B cell (primary cell): ENCODE data around the gene TSPAN31. TPM values are rescaled to one million over a fixed set of nuclear protein-coding genes. Genes with fewer than 3 reads are reported as not detected.
A peak's percentile ranks its signal among the peaks of the same experiment; 100 is the strongest.

Experiments
- ATAC-seq: fragments of 200-7000 bp; cut with Tn5 transposase; one replicate; pipeline ENCODE4 v1.10.0; 2021; ENCODE audit warnings: low read depth, mild to moderate bottlenecking, moderate number of reproducible peaks, moderate library complexity
- CTCF ChIA-PET: fragments of 350-600 bp; sonication (Branson Sonifier 250); formaldehyde crosslinking; loops from one replicate; lab custom pipeline; 2021; ENCODE audit warnings: antibody characterized with exemption, inconsistent platforms; lab: Charles Lee
- POLR2A ChIA-PET: fragments of 350-600 bp; sonication (Branson Sonifier 250); formaldehyde crosslinking; loops from one replicate; lab custom pipeline; 2021; ENCODE audit warnings: antibody characterized with exemption; lab: Charles Lee
- DNase-seq: peaks from one replicate; pipeline ENCODE4 v3.0.0; 2013
- H2AFZ ChIP-seq: 2 replicates; pipeline ENCODE4 v1.6.1; 2012; ENCODE audit warnings: mild to moderate bottlenecking, low read depth, low read length; ENCODE audit not compliant: insufficient read depth, poor library complexity, severe bottlenecking
- H3K27ac ChIP-seq, 2 donors: 1 replicate in 1 of 2; 2 replicates in 1 of 2; pipeline ENCODE4 v1.5.1; 2012 to 2013; ENCODE audit warnings: low read length in 2 of 2, mild to moderate bottlenecking in 2 of 2, moderate library complexity in 1 of 2
- H3K27me3 ChIP-seq, 4 experiments: fragments of 200-600 bp in 1 of 4; sonication (generic) in 1 of 4; replicated peaks in 1 of 4; 1 replicate in 2 of 4; 2 replicates in 2 of 4; pipeline versions ENCODE4 v1.6.1 to v1.7.0; 2013 to 2016; ENCODE audit warnings: low read length in 3 of 4, mild to moderate bottlenecking in 2 of 4, mixed read lengths in 1 of 4, moderate library complexity in 1 of 4; ENCODE audit not compliant: insufficient read depth in 4 of 4, control insufficient read depth in 3 of 4; ENCODE audit errors: control extremely low read depth in 1 of 4
- H3K36me3 ChIP-seq, 2 experiments: replicated peaks in 1 of 2; 1 replicate in 1 of 2; 2 replicates in 1 of 2; pipeline versions ENCODE4 v1.6.1 to v1.7.1; 2013; ENCODE audit warnings: low read length in 1 of 2; ENCODE audit not compliant: insufficient read depth in 2 of 2, control insufficient read depth in 1 of 2; ENCODE audit errors: control extremely low read depth in 1 of 2, extremely low read depth in 1 of 2
- H3K4me1 ChIP-seq, 2 donors: fragments of 200-600 bp in 1 of 2; sonication (generic) in 1 of 2; 1 replicate in 1 of 2; 2 replicates in 1 of 2; pipeline versions ENCODE4 v1.5.1 to v1.6.1; 2013 to 2017; ENCODE audit warnings: low read length in 2 of 2; ENCODE audit not compliant: control insufficient read depth in 2 of 2, insufficient read depth in 2 of 2
- H3K4me2 ChIP-seq: replicated peaks from 2 replicates; pipeline ENCODE3; 2012; ENCODE audit warnings: mild to moderate bottlenecking, low read depth, low read length; ENCODE audit not compliant: poor library complexity, severe bottlenecking
- H3K4me3 ChIP-seq, 5 experiments: fragments of 200-600 bp in 1 of 5; sonication (generic) in 1 of 5; 1 replicate in 3 of 5; 2 replicates in 2 of 5; pipeline versions ENCODE4 v1.5.1 to v1.7.0; 2011 to 2016; ENCODE audit warnings: low read length in 4 of 5, mild to moderate bottlenecking in 4 of 5, low read depth in 2 of 5, control low read depth in 1 of 5, moderate library complexity in 1 of 5; ENCODE audit not compliant: insufficient read depth in 1 of 5; ENCODE audit errors: control extremely low read depth in 1 of 5, extremely low read depth in 1 of 5
- H3K79me2 ChIP-seq: fragments of 200-600 bp; sonication (generic); one replicate; pipeline ENCODE4 v1.6.0; 2016; ENCODE audit warnings: low read length; ENCODE audit not compliant: control insufficient read depth, insufficient read depth
- H3K9ac ChIP-seq: fragments of 200-600 bp; sonication (generic); 2 replicates; pipeline ENCODE4 v1.6.1; 2017; ENCODE audit warnings: mild to moderate bottlenecking, low read length, moderate library complexity
- H3K9me3 ChIP-seq, 3 donors: one replicate each; pipeline versions ENCODE4 v1.6.1 to v1.7.1; 2013; ENCODE audit warnings: low read length in 2 of 3; ENCODE audit not compliant: control insufficient read depth in 2 of 3, insufficient read depth in 1 of 3; ENCODE audit errors: control extremely low read depth in 1 of 3
- H4K20me1 ChIP-seq: 2 replicates; pipeline ENCODE4 v1.6.0; 2012; ENCODE audit warnings: mild to moderate bottlenecking, low read length; ENCODE audit not compliant: insufficient read depth, control insufficient read depth, poor library complexity, severe bottlenecking
- H3K27ac Mint-ChIP-seq: one replicate; pipeline ENCODE4 v1.8.0; 2021; ENCODE audit warnings: mixed read lengths
- H3K27me3 Mint-ChIP-seq: one replicate; pipeline ENCODE4 v1.8.0; 2021; ENCODE audit warnings: mixed read lengths
- H3K4me1 Mint-ChIP-seq: one replicate; pipeline ENCODE4 v1.8.0; 2021; ENCODE audit warnings: mixed read lengths
- H3K4me3 Mint-ChIP-seq: one replicate; pipeline ENCODE4 v1.8.0; 2021; ENCODE audit warnings: mixed read lengths
- H3K9me3 Mint-ChIP-seq: one replicate; pipeline ENCODE4 v1.8.0; 2022; ENCODE audit warnings: mixed read lengths; ENCODE audit not compliant: insufficient read depth
- CTCF ChIP-seq: fragments of 200-600 bp; IDR thresholded peaks from one replicate; pipeline ENCODE4 v1.8.0; 2022; ENCODE audit warnings: antibody characterized with exemption, mild to moderate bottlenecking
- EZH2 ChIP-seq: IDR thresholded peaks from 2 replicates; pipeline ENCODE4 v1.6.1; 2012; ENCODE audit warnings: borderline replicate concordance, low read depth, mild to moderate bottlenecking, moderate library complexity, low read length; ENCODE audit not compliant: insufficient read depth, poor library complexity, severe bottlenecking
- WGBS: methylation state at CpG from one replicate; pipeline ENCODE4 v1.1.5; 2013; ENCODE audit warnings: missing lambda C conversion rate; ENCODE audit not compliant: insufficient coverage; 5-methylcytosine and 5-hydroxymethylcytosine counted together
- intact Hi-C: fragments of 100-400 bp; cut with micrococcal nuclease; formaldehyde crosslinking; loops from one replicate; pipeline ENCODE4 v1.10.0; 2022
- polyA plus RNA-seq: library from polyadenylated mRNA; depleted of rRNA; stranded (reverse); fragments of >200 nt; gene quantifications from 2 replicates; pipeline ENCODE4 v1.2.3, GENCODE V29; 2012
- total RNA-seq, 2 donors: library from RNA; stranded (reverse); fragments of 120-200 nt in 1 of 2; gene quantifications; 1 replicate in 1 of 2; 2 replicates in 1 of 2; pipeline versions ENCODE4 v1.2.3 to v1.2.4, GENCODE V29; 2013 to 2022

TSPAN31 gene
- total and polyA plus RNA-seq, 2 donors (not counting 1 experiment from before 2014, with no cell fraction given), result 24.0 to 29.6 TPM

GRCh38 chr12:57755454-57756372 is 10.9 kb downstream of the TSPAN31 start:
- DNase-seq, result peak; percentile 76
- ATAC-seq, result peak; percentile 6
- peaks cover 69% of the 10 kb centered on the region for H3K4me1 Mint-ChIP-seq
- ChIA-PET POLR2A (interaction anchor here (0.8 to 1.4 kb wide), 6 partner anchors 10 to 185 kb away, joined by 3 to 7 read pairs (median 4); partner anchors contain the start of genes ATP23, CTDSP2, OS9 and TSPAN31), CTCF (interaction anchor here (0.8 to 2.6 kb wide), 20 partner anchors 7 to 149 kb away, joined by 3 to 37 read pairs (median 5); partner anchors contain the start of genes CYP27B1, EEF1AKMT3, METTL1 and TSFM)
- H3K79me2 ChIP-seq, result peaks cover 48% of the 10 kb centered on the region
- peak overlapping the region; percentile 55 for H2AFZ ChIP-seq
- peak overlapping the region; percentile 78 to 90 for H3K27ac ChIP-seq
- peaks cover 1 to 34% of the 10 kb centered on the region in 2 experiments for H3K36me3 ChIP-seq
- peak overlapping the region; percentile 94 for H3K4me3 Mint-ChIP-seq
- H3K4me1 ChIP-seq, result peaks cover 44 to 65% of the 10 kb centered on the region in 2 donors
- H4K20me1 ChIP-seq, result peaks cover 47% of the 10 kb centered on the region
- WGBS, result under 1% methylated on average over 63 of the region's 76 CpGs
- H3K9me3 Mint-ChIP-seq, result no peaks in the 10 kb centered on the region
- intact Hi-C loops, result loop anchor here (1.0 to 10.0 kb wide), 8 partner anchors 10 to 671 kb away; partner anchors contain the start of genes CTDSP2, GLI1, INHBE and MARS1
- peak overlapping the region; percentile 90 for H3K4me2 ChIP-seq
- H3K27me3 ChIP-seq, result no peaks in the 10 kb centered on the region
- H3K9ac ChIP-seq, result peak overlapping the region; percentile 80
- no peaks in the 10 kb centered on the region for H3K9me3 ChIP-seq
- H3K27me3 Mint-ChIP-seq, result no peaks in the 10 kb centered on the region
- H3K27ac Mint-ChIP-seq, result peak overlapping the region; percentile 95
- peak overlapping the region; percentile 67 to 87 (median 85) for H3K4me3 ChIP-seq
- no peak for TF ChIP-seq CTCF
- no peak for TF ChIP-seq EZH2
